GM18868 (cell line): ENCODE results near the gene TAF4.
"Not testable (repeated sequence)": the region's sequence is repeated elsewhere in the genome, so short reads cannot be mapped to it uniquely, and the experiment has no call there.

Experiments
- ATAC-seq: cut with Tn5 transposase; IDR thresholded peaks from one replicate; pipeline ENCODE4 v1.9.1; 2021; ENCODE audit warnings: mild to moderate bottlenecking, moderate library complexity; ENCODE audit not compliant: unreplicated experiment

Gene TAF4

DNA sequence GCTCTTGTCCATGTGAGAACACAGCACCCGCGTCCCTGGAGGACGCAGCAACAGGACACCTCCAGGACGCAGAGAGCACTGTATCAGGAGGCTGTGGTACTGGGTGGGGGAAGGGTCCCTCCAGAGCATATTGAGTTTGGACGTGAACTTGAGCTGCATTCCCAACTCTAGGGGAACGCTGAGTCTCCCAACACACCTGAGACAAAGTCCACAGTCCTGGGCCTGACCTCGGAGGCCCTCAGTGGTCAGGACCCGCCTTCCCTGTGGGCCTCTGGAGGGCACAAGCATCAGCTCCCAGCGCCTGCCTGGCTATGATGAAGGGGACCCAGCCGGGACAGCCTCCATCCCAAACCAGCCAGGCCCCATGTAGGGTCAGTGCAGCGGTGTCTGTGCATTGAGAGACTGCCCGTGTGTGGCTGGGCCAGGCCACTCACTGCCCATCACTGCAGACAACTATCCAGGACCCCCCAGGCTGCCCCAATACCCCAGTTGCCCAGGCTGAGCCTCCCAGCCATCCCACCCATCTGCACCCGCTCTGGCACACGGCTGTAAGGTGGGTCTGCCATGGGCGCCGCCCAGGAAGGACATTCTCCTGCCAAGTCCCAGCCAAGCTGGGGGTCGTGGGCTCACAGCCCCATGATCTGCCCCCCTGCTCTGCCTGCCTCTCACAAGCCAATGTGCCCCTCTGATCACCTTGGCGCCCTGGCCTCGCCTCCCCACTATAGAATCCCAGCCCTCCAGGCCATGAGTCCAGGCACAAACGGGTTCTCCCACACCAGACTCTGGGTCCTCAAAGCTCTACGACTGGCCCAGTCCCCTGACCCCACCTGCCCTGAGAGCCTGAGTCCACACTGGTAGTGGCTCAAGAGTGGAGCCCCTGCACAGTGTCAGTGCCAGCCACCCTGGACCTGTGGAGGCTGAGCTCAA, 115.7 kb downstream of the TAF4 start:
- ATAC-seq, result no peak

DNA sequence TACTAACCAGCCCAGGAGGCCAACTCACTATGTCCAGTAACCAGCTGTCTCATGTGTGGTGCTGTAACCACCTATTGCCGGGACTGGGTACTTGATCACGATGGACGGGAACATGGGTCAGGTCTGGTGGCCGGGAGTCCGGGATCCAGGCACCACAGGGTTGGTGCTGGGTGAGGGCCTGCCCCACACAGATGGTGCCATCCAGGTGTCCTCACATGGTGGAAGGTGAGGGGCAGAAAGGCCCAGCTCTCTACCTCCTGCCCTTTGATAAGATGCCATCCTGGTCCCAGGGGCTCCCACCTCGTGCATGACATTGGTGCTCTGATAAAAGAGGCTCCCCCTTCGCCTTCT, 116.3 kb downstream of the TAF4 start:
- no peak for ATAC-seq

DNA sequence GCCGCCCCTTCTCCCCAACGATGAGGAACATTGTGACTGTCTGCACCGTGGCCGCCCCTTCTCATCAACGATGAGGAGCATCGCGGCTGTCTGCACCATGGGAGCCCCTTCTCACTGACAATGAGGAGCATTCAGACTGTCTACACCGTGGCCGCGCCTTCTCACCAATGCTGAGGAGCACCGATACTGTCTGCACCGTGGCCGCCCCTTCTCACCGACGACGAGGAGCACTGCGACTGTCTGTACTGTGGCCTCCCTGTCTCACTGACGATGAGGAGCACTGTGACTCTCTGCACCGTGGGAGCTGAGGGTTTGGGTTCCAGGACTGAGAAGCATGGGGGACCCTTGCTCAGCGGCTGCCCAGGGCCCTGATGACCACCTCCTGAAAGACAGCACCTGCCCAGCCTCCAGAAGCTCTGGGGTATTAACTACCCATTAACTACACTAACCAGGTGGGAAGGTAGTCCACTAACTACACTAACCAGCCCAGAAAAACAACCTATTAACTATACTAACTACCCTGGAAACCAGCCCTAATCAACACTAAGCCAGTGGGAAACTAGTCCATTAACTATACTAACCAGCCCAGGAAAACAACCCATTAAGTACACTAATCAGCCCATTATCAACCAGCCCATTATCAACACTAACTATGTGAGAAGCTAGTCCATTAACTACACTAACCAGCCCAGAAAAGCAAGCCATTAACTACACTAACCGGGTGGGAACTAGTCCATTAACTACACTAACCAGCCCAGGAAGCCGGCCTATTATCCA, 116.9 kb downstream of the TAF4 start:
- ATAC-seq, result no peak

DNA sequence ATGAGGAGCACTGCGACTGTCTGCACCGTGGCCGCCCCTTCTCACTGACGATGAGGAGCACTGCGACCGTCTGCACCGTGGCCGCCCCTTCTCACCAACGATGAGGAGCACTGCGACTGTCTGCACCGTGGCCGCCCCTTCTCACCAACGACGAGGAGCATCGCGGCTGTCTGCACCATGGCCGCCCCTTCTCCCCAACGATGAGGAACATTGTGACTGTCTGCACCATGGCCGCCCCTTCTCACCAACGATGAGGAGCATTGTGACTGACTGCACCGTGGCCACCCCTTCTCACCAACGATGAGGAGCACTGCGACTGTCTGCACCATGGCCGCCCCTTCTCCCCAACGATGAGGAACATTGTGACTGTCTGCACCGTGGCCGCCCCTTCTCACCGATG, 117.6 kb downstream of the TAF4 start:
- ATAC-seq, result not testable (repeated sequence)

DNA sequence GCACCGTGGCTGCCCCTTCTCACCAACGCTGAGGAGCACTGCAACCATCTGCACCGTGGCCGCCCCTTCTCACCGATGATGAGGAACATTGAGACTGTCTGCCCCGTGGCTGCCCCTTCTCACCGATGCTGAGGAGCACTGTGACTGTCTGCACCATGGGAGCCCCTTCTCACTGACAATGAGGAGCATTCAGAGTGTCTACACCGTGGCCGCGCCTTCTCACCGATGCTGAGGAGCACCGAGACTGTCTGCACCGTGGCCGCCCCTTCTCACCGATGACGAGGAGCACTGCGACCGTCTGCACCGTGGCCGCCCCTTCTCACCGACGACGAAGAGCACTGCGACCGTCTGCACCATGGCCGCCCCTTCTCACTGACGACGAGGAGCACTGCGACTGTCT, 120.2 kb downstream of the TAF4 start:
- not testable (repeated sequence) for ATAC-seq

DNA sequence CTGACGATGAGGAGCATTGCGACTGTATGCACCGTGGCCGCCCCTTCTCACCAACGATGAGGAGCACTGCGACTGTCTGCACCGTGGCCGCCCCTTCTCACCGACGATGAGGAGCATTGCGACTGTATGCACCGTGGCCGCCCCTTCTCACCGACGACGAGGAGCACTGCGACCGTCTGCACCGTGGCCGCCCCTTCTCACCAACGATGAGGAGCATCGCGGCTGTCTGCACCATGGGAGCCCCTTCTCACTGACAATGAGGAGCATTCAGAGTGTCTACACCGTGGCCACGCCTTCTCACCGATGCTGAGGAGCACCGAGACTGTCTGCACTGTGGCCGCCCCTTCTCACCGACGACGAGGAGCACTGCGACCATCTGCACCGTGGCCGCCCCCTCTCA, 120.7 kb downstream of the TAF4 start:
- not testable (repeated sequence) for ATAC-seq

DNA sequence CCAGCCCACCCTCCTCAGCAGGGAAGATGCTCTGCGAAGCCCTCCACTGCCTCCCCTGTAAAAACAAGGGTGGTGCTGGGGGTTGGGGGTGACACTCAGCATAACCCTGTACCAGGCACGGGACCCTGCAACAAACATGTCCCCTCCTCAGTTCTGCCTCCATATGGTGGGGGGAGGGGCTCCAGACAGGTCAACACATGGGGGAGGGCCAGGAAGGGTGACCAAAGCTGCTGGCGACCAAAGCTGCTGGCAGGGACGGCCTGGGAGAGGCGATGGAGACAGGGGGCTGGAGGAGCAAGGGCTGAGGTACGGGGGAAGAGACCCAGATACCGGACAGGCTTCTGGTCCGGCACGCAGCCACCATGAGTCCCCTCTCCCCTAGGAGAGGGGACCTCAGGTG, 123.2 kb downstream of the TAF4 start:
- ATAC-seq, result no peak

DNA sequence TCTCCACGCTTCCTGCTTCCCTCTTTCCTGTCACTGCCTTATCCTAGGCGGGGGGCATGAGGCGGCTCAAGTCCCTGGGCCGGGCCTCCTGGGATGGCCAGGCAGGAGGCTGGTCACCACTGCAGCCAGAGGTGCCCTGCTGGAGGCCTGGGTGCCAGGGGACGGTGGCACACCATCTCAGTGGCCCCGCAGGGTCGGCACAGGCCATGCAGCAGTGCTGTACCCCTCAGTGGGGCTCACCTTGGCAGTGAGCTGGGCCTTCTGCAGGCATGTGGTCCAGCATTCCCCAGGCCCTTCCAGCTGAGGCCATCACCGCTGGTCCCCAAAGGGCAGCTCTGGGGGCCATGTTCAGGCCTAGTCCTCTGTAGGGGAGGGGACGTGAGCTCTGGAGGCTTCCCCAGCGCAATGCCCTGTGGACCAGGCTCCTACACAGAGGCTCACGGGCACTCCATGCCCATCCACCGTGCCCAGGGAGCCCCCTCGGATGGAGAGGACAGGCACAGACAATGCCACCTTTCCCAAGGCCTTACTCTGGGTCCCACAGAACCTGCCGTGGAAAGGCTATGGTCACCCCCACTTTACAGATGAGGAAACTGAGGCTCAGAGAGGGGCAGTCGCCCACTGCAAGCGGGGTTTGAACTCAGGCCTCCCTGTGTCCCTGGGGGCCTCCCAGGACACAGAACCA, 123.8 kb downstream of the TAF4 start:
- no peak for ATAC-seq

DNA sequence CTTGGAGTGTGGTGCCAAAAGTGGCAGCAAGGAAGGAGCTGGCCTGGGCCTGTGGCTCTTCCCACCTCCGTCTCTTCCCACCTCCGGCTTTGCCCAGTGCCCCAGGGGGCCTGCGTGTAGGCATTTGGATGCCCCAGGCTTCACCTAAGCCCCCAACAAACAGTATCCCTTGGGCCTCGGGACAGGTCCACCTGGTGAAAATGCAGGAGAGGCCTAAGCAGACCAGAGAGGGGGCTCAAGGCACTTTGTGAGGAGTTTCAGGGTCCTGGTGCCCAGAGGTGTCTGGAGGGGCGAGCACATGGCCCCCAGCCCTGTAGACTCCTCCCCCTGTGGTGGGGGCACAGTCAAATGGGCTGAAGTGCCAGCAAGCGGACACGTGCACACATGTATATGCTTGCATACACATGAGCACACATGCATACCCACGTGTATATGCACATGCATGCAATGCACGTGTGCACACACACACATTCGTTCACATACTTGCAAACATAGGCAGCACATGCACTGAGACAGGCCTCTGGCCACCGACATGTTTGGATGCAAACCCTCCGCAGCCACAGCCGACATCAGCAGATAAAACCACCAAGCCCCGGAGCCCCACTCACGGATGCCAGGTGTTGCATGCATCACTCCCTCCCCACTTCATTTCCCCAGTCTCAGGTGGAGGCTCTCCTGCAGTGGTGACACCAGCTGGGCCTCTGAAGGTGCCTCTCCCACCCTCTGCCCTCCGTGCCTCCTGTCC, 124.5 kb downstream of the TAF4 start:
- no peak for ATAC-seq

DNA sequence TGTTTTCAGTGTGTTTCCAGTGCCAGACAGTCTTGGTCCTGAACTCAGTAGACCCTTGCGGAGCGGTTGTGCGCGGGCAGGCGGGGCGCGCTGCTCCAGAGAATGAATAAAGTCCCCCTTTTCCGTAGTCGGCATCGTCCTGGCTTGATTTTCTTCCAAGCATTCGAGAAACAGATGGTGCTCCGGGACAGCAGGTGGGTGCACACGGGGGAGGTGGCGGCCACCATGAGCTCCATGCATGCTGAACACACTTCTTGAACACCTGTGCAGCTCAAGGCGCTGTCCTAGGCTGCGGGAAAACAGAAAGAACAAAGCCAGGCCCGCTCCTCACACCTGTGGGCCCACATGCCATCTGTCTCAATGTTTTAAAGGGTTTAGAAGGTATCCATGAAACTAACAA, 125.2 kb downstream of the TAF4 start:
- no peak for ATAC-seq

DNA sequence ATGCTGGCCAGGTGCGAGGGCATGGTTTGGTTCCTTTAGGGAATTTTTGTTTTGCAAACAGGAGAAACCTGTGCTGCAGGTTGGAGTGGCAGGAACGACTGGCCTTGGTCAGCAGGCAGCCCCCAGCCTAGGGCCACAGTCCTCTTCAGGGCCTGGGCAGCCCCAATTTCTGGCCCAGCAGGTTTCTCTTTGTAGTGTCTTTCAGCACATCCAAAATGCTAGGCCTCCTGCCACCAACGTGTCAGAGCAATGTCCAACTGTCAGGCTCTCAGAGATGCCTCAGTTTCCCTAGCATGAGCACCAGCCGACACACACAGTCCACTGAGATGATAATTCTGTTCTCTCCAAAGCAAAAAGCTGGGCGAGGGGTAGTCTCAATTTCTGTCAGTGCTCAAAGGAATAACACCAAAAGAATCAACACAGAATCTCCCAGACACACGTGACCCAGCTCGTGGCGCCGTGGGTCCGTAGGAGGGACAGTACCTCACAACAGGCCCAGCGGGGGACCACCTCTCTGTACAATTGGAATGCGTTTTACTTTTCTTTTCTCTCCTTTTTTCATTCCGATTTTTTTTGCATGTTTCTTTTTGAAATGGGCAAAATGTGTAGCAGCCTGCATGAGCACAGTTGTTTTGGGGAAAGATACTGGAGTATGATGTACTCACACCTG, 125.9 kb downstream of the TAF4 start:
- ATAC-seq, result no peak

DNA sequence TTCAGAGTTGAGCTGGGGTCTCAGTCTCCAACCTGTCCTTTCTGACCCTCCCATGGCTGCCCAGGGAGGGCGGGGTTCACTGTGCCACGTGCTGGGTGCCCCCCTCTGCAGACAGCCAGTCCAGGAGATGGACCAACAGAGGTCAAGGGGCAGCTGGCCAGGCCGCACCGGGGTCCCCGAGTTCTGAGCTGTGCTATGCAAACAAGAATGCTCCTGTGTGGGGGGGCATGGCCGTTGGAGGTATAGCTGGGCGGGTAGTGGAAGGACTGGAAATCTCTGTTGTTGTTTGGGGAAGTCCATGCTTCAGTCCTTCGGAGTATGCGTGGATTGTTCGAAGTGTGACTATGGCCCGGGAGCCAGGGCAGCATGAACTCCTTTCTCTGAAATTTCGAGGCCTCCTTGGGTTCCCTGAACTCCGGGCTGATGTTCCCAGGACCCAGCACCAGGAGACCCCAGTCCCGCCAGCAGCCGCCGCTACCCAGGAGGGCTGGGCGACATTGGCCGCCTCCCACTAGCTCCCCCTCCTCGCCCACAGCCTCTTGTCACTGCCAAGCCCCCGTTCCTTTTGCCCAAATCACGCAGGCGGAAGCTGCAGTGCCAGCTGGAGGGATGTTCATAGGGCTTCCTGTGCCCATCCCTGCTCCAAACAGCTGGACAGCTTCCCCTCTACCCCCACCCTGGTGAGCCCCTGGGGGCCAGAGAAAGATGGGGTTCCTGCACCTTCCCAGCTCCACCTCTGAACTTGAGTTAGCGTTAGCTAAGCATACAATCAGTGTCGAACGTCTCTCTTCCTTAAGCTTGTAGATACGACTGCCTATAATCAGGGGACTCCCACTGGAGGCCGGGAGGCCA, 126.6 kb downstream of the TAF4 start:
- ATAC-seq, result no peak

DNA sequence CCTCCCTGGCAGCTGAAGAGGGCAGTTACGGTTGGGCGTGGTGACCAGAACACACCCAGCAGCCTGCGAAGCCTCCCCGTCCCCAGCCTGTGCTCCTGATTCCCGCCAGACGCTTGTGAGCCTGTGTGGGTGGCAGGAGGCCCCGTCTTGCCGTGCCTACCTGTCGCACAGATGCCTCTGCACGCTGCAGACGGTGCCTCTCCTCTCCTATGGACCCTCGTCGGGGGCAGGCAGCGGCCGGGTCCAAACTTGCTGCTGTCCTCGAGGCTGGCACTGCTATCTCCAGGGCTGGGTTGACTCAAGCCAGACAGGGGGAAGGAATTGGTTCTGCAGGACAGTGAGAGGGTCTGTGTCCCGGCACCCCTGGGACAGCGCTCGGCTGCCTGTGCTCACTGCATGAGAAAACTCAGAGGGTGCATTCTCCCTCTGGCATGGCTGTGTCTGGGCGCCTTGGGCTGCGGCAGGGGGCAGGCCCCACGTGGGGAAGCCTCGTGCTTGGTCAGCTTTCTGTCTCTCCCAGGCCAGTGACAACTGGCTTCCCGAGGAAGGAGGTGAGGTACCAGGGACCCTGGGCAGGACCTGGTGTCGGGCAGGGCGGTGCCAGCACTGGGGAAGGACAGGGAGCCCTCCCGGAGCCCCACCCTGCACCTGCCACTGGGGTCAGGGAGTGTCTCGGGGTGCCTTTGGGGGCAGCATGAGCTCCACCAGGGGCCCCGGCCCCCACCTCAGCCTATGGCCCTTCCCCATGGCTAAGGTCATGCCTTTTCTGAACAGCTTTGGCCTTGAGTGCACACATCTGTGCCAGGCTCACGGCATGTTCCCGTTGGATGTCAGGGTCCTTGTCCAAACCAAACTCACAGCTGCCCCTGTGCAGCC, 127.5 kb downstream of the TAF4 start:
- ATAC-seq, result no peak

DNA sequence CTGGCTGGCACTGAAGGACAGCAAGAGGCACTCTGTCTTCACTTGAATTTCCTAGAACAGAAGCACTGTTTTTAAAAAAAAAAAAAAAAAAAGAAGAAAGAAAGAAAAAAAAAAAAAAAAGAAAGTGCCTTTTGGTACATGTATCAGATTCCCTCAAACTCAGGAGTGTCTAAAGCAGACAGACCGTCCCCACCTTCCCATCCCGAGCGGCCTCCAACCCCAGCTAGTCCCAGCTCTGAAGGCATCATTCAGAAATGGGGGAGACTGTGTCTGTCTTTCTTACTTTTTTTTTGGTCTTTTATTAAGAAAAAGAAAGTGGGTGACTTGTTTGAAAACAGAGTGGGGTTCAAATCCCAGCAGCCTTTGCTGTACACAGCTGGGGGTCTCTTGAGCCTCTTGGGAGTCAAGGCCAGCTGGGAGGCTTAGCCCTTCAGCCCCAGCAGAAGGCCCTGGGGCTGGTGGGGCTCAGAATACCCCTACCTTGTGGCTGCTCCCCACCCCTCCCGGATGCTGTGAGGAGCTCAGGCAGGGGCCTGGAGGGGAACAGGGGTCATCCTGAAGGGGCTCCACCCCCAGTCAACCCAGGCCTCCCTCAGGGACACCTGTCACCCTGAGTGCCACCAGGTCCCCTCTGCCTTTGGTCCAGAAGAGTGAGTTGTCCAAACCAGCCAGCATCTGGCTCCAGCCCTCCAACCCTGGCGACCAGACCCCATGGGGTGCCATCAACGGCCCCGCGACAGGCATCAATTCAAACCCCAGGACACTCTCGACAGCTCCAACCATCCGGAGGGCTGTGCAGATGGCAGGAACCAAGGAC, 128.3 kb downstream of the TAF4 start:
- ATAC-seq, result no peak

DNA sequence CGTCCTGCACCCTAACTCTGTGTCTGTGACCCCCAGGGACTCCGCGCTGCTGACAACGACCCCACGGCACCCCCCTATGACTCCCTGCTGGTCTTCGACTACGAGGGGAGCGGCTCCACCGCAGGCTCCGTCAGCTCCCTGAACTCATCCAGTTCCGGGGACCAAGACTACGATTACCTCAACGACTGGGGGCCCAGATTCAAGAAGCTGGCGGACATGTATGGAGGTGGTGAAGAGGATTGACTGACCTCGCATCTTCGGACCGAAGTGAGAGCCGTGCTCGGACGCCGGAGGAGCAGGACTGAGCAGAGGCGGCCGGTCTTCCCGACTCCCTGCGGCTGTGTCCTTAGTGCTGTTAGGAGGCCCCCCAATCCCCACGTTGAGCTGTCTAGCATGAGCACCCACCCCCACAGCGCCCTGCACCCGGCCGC, 129.0 kb downstream of the TAF4 start:
- no peak for ATAC-seq

DNA sequence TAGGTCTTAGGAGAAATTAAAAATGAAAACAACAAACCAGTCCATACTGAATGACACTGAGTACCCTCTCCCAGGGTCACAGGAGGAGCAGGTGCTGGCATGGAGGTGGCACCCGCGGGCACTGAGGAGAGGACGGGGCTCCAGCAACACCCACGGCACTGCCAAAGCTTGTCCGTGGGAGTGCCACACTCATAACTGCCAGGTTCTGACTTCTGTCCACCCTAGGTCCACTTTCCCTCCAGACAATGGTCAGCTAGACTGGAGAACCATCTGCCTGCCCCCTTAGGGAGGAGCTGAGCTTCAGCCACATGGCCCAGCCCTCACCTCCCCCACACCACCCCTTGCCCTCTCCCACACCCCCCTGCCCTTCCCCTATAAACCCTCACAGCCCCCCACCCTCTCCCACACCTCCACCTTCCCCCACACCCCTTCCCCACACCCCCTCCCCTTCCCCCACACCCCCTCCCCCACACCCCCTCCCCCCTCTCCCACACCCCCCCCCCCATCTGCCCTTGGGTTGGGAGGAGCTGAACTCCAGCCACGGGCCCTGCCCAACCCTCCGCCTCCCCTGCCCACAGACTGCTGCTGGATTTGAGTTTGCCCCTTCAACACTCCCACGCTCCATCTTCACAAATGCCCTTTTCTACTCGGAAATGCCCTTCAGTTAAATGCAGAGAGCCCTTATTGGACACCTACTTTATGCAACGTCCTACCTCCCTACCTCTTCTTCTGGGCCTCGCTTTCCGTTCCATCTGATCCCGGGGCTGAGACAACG, 129.6 kb downstream of the TAF4 start:
- ATAC-seq, result no peak
